Natural killer cell (primary cell): ENCODE data around the gene VAMP5. TPM values are rescaled to one million over a fixed set of nuclear protein-coding genes. Genes with fewer than 3 reads are reported as not detected.

Experiments
- ATAC-seq, 3 donors: fragments of 150-1000 bp in 2 of 3; fragments of 200-7000 bp in 1 of 3; cut with Tn5 transposase; 1 replicate in 1 of 3; 2 replicates in 2 of 3; pipeline ENCODE4 v1.10.0; 2021; ENCODE audit warnings: mild to moderate bottlenecking in 2 of 3, moderate library complexity in 2 of 3
- DNase-seq, 2 donors: peaks; one replicate each; pipeline versions ENCODE4 v3.0.0 to v3.0.0-alpha.2; 2013 to 2021; ENCODE audit warnings: mixed read lengths in 1 of 2
- H3K27ac ChIP-seq: one replicate; pipeline ENCODE4 v1.5.1; 2013; ENCODE audit warnings: mild to moderate bottlenecking, low read length
- H3K27me3 ChIP-seq: one replicate; pipeline ENCODE4 v1.6.1; 2013; ENCODE audit warnings: low read length; ENCODE audit not compliant: control insufficient read depth, insufficient read depth
- H3K36me3 ChIP-seq: one replicate; pipeline ENCODE4 v1.6.1; 2013; ENCODE audit warnings: low read length; ENCODE audit not compliant: control insufficient read depth, insufficient read depth
- H3K4me1 ChIP-seq: one replicate; pipeline ENCODE4 v1.6.1; 2013; ENCODE audit warnings: low read length; ENCODE audit not compliant: control insufficient read depth, insufficient read depth
- H3K4me3 ChIP-seq: one replicate; pipeline ENCODE4 v1.5.1; 2013; ENCODE audit warnings: low read length
- H3K9me3 ChIP-seq: one replicate; pipeline ENCODE4 v1.6.1; 2013; ENCODE audit warnings: low read length; ENCODE audit not compliant: control insufficient read depth, insufficient read depth
- H3K27ac Mint-ChIP-seq, 2 donors: one replicate each; pipeline ENCODE4 v1.8.0; 2022; ENCODE audit warnings: mild to moderate bottlenecking in 2 of 2, mixed read lengths in 2 of 2, moderate library complexity in 1 of 2
- H3K27me3 Mint-ChIP-seq, 2 donors: one replicate each; pipeline ENCODE4 v1.8.0; 2022; ENCODE audit warnings: low read depth in 2 of 2, mixed read lengths in 2 of 2
- H3K36me3 Mint-ChIP-seq: one replicate; pipeline ENCODE4 v1.8.0; 2022; ENCODE audit warnings: mixed read lengths
- H3K4me1 Mint-ChIP-seq, 2 donors: one replicate each; pipeline ENCODE4 v1.8.0; 2022; ENCODE audit warnings: mixed read lengths in 2 of 2
- H3K4me3 Mint-ChIP-seq: one replicate; pipeline ENCODE4 v1.8.0; 2022; ENCODE audit warnings: mild to moderate bottlenecking, moderate library complexity, mixed read lengths
- H3K9me3 Mint-ChIP-seq, 2 donors: one replicate each; pipeline ENCODE4 v1.8.0; 2022; ENCODE audit warnings: mixed read lengths in 2 of 2
- CTCF ChIP-seq: fragments of 200-600 bp; IDR thresholded peaks from one replicate; pipeline ENCODE4 v1.8.0; 2022; ENCODE audit warnings: antibody characterized with exemption
- WGBS: methylation state at CpG from one replicate; pipeline ENCODE4 v1.1.7; 2013; ENCODE audit warnings: missing lambda C conversion rate; ENCODE audit not compliant: insufficient coverage; 5-methylcytosine and 5-hydroxymethylcytosine counted together
- intact Hi-C: fragments of 100-400 bp; cut with micrococcal nuclease; formaldehyde crosslinking; loops from one replicate; pipeline ENCODE4 v1.14.2; 2022
- total RNA-seq, 4 donors: library from RNA; stranded (reverse); fragments of 120-200 nt in 1 of 4; gene quantifications; one replicate each; pipeline versions ENCODE4 v1.2.3 to v1.2.4, GENCODE V29; 2013 to 2022

VAMP5 gene
- total RNA-seq, 3 donors from 2014 or later (not counting 1 experiment from before 2014, with no cell fraction given) = 35.0 to 50.7 (median 36.7) TPM

DNA sequence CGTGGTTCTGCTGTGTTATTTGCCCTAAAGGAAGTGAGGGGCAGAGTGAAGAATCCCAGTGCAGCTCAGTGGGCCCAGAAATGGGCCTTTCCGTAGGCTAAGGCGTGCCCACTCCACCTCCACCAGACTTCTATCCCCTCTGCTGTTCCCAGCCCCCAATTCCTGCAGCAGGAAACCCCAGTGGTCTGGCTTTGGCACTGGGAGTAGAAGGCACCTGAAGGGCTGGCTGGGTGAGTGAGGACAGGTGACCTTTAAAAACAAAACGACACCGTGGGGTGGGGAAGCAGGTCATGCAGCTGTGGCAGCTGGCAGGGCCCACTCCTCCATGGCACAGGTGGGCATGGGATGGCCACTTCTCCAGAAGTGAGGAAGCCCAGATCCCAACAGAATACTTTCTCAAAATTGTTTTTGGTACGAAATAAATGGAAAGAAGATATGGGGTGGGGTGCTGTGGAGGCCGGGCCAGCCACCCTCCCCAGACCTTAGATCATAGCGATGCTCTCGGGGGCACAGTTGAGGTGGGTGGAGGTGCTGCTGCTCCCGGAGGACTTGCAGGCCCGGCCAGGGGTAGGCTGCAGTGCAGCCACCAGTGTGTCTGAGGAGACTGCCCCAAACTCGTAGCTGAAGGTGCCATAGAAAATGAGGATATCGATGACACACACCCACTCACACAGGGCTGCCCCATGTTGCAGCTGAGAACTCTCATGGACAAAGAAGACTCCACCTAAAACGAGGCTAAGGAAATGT, 14.5 kb downstream of the VAMP5 start:
- H3K4me3 ChIP-seq = no peak overlapping the region
- ATAC-seq = no peak
- H3K4me3 Mint-ChIP-seq = no peak overlapping the region

GRCh38 chr2:85599468-85600234, 15.4 kb downstream of the VAMP5 start:
- no peak overlapping the region for H3K27ac ChIP-seq
- peaks cover 40% of the 10 kb centered on the region for H3K4me1 ChIP-seq
- H3K27me3 ChIP-seq = no peaks in the 10 kb centered on the region
- WGBS = 76% methylated on average over 17 of the region's 17 CpGs
- H3K36me3 Mint-ChIP-seq = no peaks in the 10 kb centered on the region
- H3K27ac Mint-ChIP-seq = peak overlapping the region in 1 of 2 donors; percentile 81
- peaks cover 35 to 41% of the 10 kb centered on the region in 2 donors for H3K4me1 Mint-ChIP-seq
- intact Hi-C loops = loop anchor here (5.0 kb wide), 1 partner anchor 37 kb away; the partner anchor contains the start of gene GGCX
- TF ChIP-seq CTCF = no peak
- H3K4me3 Mint-ChIP-seq = no peak overlapping the region
- no peaks in the 10 kb centered on the region for H3K9me3 ChIP-seq
- no peaks in the 10 kb centered on the region for H3K27me3 Mint-ChIP-seq
- no peak for DNase-seq
- no peak for ATAC-seq
- no peaks in the 10 kb centered on the region for H3K9me3 Mint-ChIP-seq
- H3K36me3 ChIP-seq = peaks cover 18% of the 10 kb centered on the region
- no peak overlapping the region for H3K4me3 ChIP-seq

More for the DNA sequence above, 14.5 kb downstream of the VAMP5 start:
- peak overlapping the region in 1 of 2 donors; percentile 40 for H3K27ac Mint-ChIP-seq
- H3K9me3 Mint-ChIP-seq = no peaks in the 10 kb centered on the region
- no peaks in the 10 kb centered on the region for H3K27me3 Mint-ChIP-seq
- Histone ChIP-seq H3K9me3 (no peaks in the 10 kb centered on the region), H3K27ac (no peak overlapping the region), H3K27me3 (no peaks in the 10 kb centered on the region), H3K36me3 (peaks cover 18% of the 10 kb centered on the region), H3K4me1 (peaks cover 41% of the 10 kb centered on the region)
- 94% methylated on average over 13 of the region's 14 CpGs for WGBS
- intact Hi-C loops = no loop called here
- H3K36me3 Mint-ChIP-seq = no peaks in the 10 kb centered on the region
- TF ChIP-seq CTCF = no peak
- DNase-seq = no peak
- H3K4me1 Mint-ChIP-seq = peaks cover 39 to 46% of the 10 kb centered on the region in 2 donors

- 84% methylated on average over 3 of the region's 3 CpGs for WGBS
- Mint-ChIP-seq H3K36me3 (no peaks in the 10 kb centered on the region), H3K4me3 (no peak overlapping the region), H3K27ac (peak overlapping the region in 1 of 2 donors; percentile 81), H3K27me3 (no peaks in the 10 kb centered on the region), H3K9me3 (no peaks in the 10 kb centered on the region), H3K4me1 (peaks cover 29 to 36% of the 10 kb centered on the region in 2 donors)
- Histone ChIP-seq H3K9me3 (no peaks in the 10 kb centered on the region), H3K27me3 (no peaks in the 10 kb centered on the region), H3K4me3 (no peak overlapping the region), H3K36me3 (peaks cover 18% of the 10 kb centered on the region), H3K27ac (no peak overlapping the region), H3K4me1 (peaks cover 37% of the 10 kb centered on the region)
- TF ChIP-seq CTCF = no peak
- ATAC-seq (no peak), DNase-seq (no peak)
- intact Hi-C loops = loop anchor here (5.0 kb wide), 1 partner anchor 38 kb away; the partner anchor contains the start of gene GGCX
Measured at GRCh38 chr2:85600235-85600575, 16.0 kb downstream of the VAMP5 start.
